Right atrium auricular region (tissue), 2 donors: Measurements from ENCODE around the gene DCC. TPM values are rescaled to one million over a fixed set of nuclear protein-coding genes. Genes with fewer than 3 reads are reported as not detected.

Experiments
- DNase-seq: peaks from one replicate; pipeline ENCODE4 v3.0.0-alpha.2; 2019; ENCODE audit warnings: low spot score
- H3K27ac ChIP-seq, 2 donors: fragments of 200-600 bp; sonication (generic); 1 replicate in 1 of 2; 2 replicates in 1 of 2; pipeline ENCODE4 v1.5.1; 2016 to 2019
- H3K27me3 ChIP-seq, 2 donors: fragments of 200-600 bp; sonication (generic); one replicate each; pipeline versions ENCODE4 v1.5.1 to v1.6.0; 2017 to 2019
- H3K36me3 ChIP-seq: fragments of 200-600 bp; sonication (generic); one replicate; pipeline ENCODE4 v1.5.1; 2016
- H3K4me1 ChIP-seq, 2 donors: fragments of 200-600 bp; sonication (generic); one replicate each; pipeline versions ENCODE4 v1.5.1 to v1.6.0; 2017 to 2019
- H3K4me3 ChIP-seq, 2 donors: fragments of 200-600 bp; sonication (generic); 1 replicate in 1 of 2; 2 replicates in 1 of 2; pipeline ENCODE4 v1.5.1; 2017 to 2019; ENCODE audit warnings: mild to moderate bottlenecking in 1 of 2, moderate library complexity in 1 of 2
- H3K9me3 ChIP-seq, 2 donors: fragments of 200-600 bp; sonication (generic); one replicate each; pipeline ENCODE4 v1.5.1; 2019
- total RNA-seq, 2 donors: library from RNA; depleted of rRNA; stranded (reverse); fragments of >200 nt; gene quantifications; one replicate each; pipeline ENCODE4 v1.1.0, GENCODE V29; 2016
- TF ChIP-seq, protein P1 (sequence below), 2 donors: fragments of 200-600 bp; sonication (generic); IDR thresholded peaks; one replicate each; pipeline ENCODE4 v1.5.1; 2019; ENCODE audit warnings: antibody characterized with exemption in 2 of 2

DCC gene
- total RNA-seq, 2 donors from 2014 or later: not detected

DNA sequence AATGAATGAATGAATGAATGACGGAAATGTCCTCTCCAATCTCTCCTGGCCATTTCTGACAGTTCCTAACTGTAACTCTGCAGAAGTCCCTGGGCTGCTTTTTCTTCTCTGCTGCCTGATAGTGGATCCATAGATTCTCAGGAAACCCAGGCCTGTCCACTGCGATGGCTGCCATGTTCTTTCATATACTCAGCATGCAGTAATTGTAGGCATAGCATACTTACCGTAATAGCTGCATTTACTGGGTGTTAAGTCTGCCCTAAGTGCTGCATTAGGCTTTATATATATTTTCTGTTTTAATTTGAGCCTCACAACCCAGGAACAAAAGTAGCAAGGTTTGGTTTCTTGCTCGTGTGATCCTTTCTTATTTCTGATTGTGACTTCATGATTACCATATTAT lies 122.9 kb downstream of the DCC start:
- H3K36me3 ChIP-seq: no peaks in the 10 kb centered on the region
- no peak for DNase-seq
- no peaks in the 10 kb centered on the region for H3K9me3 ChIP-seq
- no peak overlapping the region for H3K27ac ChIP-seq
- H3K27me3 ChIP-seq: no peaks in the 10 kb centered on the region
- TF ChIP-seq, protein P1, sequence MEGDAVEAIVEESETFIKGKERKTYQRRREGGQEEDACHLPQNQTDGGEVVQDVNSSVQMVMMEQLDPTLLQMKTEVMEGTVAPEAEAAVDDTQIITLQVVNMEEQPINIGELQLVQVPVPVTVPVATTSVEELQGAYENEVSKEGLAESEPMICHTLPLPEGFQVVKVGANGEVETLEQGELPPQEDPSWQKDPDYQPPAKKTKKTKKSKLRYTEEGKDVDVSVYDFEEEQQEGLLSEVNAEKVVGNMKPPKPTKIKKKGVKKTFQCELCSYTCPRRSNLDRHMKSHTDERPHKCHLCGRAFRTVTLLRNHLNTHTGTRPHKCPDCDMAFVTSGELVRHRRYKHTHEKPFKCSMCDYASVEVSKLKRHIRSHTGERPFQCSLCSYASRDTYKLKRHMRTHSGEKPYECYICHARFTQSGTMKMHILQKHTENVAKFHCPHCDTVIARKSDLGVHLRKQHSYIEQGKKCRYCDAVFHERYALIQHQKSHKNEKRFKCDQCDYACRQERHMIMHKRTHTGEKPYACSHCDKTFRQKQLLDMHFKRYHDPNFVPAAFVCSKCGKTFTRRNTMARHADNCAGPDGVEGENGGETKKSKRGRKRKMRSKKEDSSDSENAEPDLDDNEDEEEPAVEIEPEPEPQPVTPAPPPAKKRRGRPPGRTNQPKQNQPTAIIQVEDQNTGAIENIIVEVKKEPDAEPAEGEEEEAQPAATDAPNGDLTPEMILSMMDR (IDR thresholded peaks at IDR 0.05): no peak
- no peaks in the 10 kb centered on the region for H3K4me1 ChIP-seq
- no peak overlapping the region for H3K4me3 ChIP-seq

DNA sequence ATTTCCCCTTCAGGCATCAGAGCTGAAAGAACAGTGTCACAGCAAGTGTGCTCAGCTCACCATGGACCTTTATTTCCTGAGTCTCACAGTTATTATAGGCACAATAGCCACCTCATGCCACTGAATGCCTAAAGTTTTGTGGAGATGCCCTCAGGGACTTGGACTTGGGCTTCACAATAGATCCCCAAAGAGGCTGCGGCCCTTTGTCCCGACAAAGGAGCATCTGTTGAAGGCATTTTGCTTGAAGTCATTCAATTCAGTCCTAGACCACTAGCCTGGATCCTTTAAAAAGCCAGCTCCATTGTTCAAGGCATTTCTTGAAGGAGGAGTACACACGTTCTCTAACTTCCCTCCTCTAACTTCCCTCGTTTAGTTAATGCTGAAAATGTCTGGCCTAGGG lies 125.4 kb downstream of the DCC start:
- no peaks in the 10 kb centered on the region for H3K9me3 ChIP-seq
- no peak overlapping the region for H3K27ac ChIP-seq
- no peak overlapping the region for H3K4me3 ChIP-seq
- H3K4me1 ChIP-seq: no peaks in the 10 kb centered on the region
- no peaks in the 10 kb centered on the region for H3K27me3 ChIP-seq
- H3K36me3 ChIP-seq: no peaks in the 10 kb centered on the region
- TF ChIP-seq, protein P1 (IDR thresholded peaks at IDR 0.05): no peak
- no peak for DNase-seq

DNA sequence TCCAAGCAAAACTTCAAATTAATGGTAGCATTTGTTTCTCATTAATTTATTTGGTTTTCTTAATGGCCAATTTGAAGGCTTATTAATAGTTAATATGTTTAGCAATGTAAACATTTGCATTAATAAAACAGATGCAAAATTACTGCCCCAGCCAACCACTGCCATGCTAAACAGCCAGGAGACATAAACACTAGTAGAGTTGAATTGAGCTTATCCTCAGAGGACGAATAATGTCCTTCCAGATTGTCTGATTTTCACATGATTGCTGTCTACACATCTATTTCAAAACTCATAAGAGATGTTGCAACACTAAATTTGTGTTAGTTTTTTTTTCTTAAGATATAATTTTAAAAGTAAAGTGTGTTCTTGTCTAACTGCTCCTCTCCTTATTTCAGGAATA lies 128.5 kb downstream of the DCC start:
- Histone ChIP-seq H3K4me1 (no peaks in the 10 kb centered on the region), H3K27me3 (no peaks in the 10 kb centered on the region)
- TF ChIP-seq, protein P1 (IDR thresholded peaks at IDR 0.05): no peak

DNA sequence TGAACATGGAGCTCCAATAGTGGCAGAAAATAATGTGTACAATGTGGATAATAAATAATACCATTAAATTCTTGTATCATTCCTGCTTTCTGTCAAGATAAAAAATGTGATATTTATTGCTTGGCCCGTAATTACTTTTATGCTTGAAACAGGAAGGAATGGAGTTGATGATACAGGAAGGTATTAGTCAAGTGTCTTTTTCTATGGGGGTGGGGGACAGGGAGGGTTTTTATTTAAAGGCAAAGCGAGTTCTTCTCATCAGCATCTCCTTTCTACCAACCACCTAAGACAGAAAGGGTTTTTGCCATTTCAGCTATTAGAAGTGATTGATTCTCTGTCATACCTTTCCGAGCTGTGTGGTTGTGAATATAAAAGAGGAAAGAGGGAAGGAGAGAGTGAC lies 135.3 kb downstream of the DCC start:
- H3K27me3 ChIP-seq: no peaks in the 10 kb centered on the region
- no peak for DNase-seq
- H3K27ac ChIP-seq: no peak overlapping the region
- no peaks in the 10 kb centered on the region for H3K9me3 ChIP-seq
- no peaks in the 10 kb centered on the region for H3K4me1 ChIP-seq
- H3K4me3 ChIP-seq: no peak overlapping the region
- TF ChIP-seq, protein P1 (IDR thresholded peaks at IDR 0.05): no peak
- no peaks in the 10 kb centered on the region for H3K36me3 ChIP-seq

More for the DNA sequence above, 128.5 kb downstream of the DCC start:
- no peak overlapping the region for H3K27ac ChIP-seq
- DNase-seq: no peak
- no peak overlapping the region for H3K4me3 ChIP-seq
- H3K36me3 ChIP-seq: no peaks in the 10 kb centered on the region
- H3K9me3 ChIP-seq: no peaks in the 10 kb centered on the region

DNA sequence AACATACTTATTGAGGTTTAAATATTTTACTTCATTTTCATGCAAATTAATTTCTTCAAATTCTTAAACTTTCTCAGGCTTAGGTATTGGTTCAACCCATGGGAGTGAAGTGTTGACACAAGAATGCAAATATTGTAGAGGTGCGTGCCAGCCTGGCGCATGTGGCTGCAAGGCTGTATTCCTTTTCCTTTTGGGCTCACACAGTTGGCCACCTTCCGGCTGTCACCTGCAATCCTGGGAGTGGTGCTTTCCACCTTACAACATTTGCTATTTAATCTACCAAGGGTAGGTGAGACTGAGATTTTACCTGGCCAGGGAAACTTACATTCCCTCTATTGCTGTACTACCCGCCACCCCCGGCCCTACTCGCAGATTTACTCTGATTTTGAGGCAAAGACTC lies 141.1 kb downstream of the DCC start:
- DNase-seq: no peak
- Histone ChIP-seq H3K27ac (no peak overlapping the region), H3K4me3 (no peak overlapping the region), H3K27me3 (no peaks in the 10 kb centered on the region), H3K4me1 (no peaks in the 10 kb centered on the region), H3K9me3 (no peaks in the 10 kb centered on the region), H3K36me3 (no peaks in the 10 kb centered on the region)
- TF ChIP-seq, protein P1 (IDR thresholded peaks at IDR 0.05): no peak

DNA sequence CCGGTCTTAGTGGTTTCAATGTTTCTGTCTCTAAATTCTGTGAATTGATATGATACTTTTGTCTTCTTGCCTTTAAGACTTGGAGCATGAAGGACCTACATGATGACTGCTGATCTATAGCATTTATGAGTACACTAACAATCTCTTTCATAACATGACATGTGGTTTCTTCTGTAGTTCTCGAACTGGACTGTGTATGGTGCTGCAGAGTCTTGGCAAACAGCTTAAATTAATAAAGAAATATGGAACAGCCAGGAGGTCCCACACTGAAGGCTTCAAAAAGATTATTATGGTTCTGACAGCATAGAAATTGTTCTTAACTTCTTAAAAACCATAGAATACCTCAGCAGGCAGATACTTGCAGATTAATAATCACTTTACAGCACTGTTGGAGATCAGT lies 145.0 kb downstream of the DCC start:
- no peaks in the 10 kb centered on the region for H3K4me1 ChIP-seq
- no peaks in the 10 kb centered on the region for H3K9me3 ChIP-seq
- no peak overlapping the region for H3K4me3 ChIP-seq
- no peaks in the 10 kb centered on the region for H3K27me3 ChIP-seq
- no peak for DNase-seq
- no peaks in the 10 kb centered on the region for H3K36me3 ChIP-seq
- TF ChIP-seq, protein P1 (IDR thresholded peaks at IDR 0.05): no peak
- H3K27ac ChIP-seq: no peak overlapping the region
